Cardiac septum (tissue), 1 donor: ENCODE results near the gene RAF1. TPM values are rescaled to one million over a fixed set of nuclear protein-coding genes. Genes with fewer than 3 reads are reported as not detected.
"Not testable (repeated sequence)": the region's sequence is repeated elsewhere in the genome, so short reads cannot be mapped to it uniquely, and the experiment has no call there.

ENCODE experiments used
- DNase-seq: peaks from one replicate; pipeline ENCODE4 v3.0.0-alpha.2; 2020; ENCODE audit warnings: low spot score
- intact Hi-C: fragments of 100-400 bp; cut with DNase I; formaldehyde crosslinking; loops from one replicate; pipeline ENCODE4 v1.14.0; 2022
- total RNA-seq: library from RNA; stranded (reverse); fragmentation: NEBNext Ultra II Directional; extraction: Animal tissue kit (Norgen Biotek cat#: 25700); gene quantifications from one replicate; pipeline ENCODE4 v1.2.1, GENCODE V29; 2021
- donor health status: DM: no; HTN: no; CAD: no.

The RAF1 gene
- total RNA-seq, 1 donor from 2014 or later: 118 TPM

- DNase-seq: no peak
- intact Hi-C loops: no loop called here
Observed at GRCh38 chr3:12544652-12545472, 119.1 kb downstream of the RAF1 start.

GRCh38 chr3:12543497-12543896, 120.4 kb downstream of the RAF1 start:
- intact Hi-C loops, DNase-seq: not testable (repeated sequence)

- DNase-seq: no peak
- intact Hi-C loops: no loop called here
Observed at GRCh38 chr3:12541625-12542024, 122.3 kb downstream of the RAF1 start.

- intact Hi-C loops: no loop called here
- no peak for DNase-seq
Observed at GRCh38 chr3:12536423-12536822, 127.5 kb downstream of the RAF1 start.

Other genes with a start within 250 kb of the RAF1 start
- 11.1 TPM for gene TSEN2, start 179.6 kb downstream of the RAF1 start, total RNA-seq
- 0.48 TPM for gene MKRN2OS, start 118.6 kb downstream of the RAF1 start, total RNA-seq
- gene MKRN2, start 107.0 kb downstream of the RAF1 start, total RNA-seq: 27.9 TPM
- 0.54 TPM for gene TMEM40, start 95.1 kb upstream of the RAF1 start, total RNA-seq
- gene CAND2, start 132.6 kb upstream of the RAF1 start, total RNA-seq: 62.6 TPM
- 722 TPM for gene RPL32, start 177.4 kb upstream of the RAF1 start, total RNA-seq